H1 (cell line): ENCODE results near the gene CAMTA1. TPM values are rescaled to one million over a fixed set of nuclear protein-coding genes. Genes with fewer than 3 reads are reported as not detected.

Source experiments
- CTCF ChIA-PET: fragments of 300-600 bp; sonication (Branson Sonifier 250); formaldehyde crosslinking; loops from one replicate; lab custom pipeline; 2021; ENCODE audit not compliant: partially characterized antibody; lab: Charles Lee
- POLR2A ChIA-PET: fragments of 300-600 bp; sonication (Branson Sonifier 250); formaldehyde crosslinking; loops from one replicate; lab custom pipeline; 2021; ENCODE audit warnings: inconsistent platforms; ENCODE audit not compliant: partially characterized antibody; lab: Charles Lee
- DNase-seq, 2 experiments: peaks; one replicate each; pipeline versions ENCODE4 v3.0.0 to v3.0.0-alpha.2; 2010 to 2022; ENCODE audit warnings: low spot score in 2 of 2, low read depth in 1 of 2, mixed read lengths in 1 of 2
- FAIRE-seq: peaks from 2 replicates; lab custom pipeline; 2011; peaks lifted over from hg19 to GRCh38; lab: Jason Lieb, UNC
- H2AFZ ChIP-seq: 2 replicates; pipeline ENCODE4 v1.8.1; 2012; ENCODE audit warnings: low read length, inconsistent platforms
- H2AK5ac ChIP-seq: 2 replicates; pipeline ENCODE4 v1.6.1; 2013; ENCODE audit warnings: low read depth, low read length
- H2BK120ac ChIP-seq: replicated peaks from 2 replicates; pipeline ENCODE3; 2013; ENCODE audit warnings: low read depth, low read length, inconsistent platforms
- H2BK12ac ChIP-seq: 2 replicates; pipeline ENCODE4 v1.6.1; 2013; ENCODE audit warnings: low read depth, low read length
- H2BK15ac ChIP-seq: 2 replicates; pipeline ENCODE4 v1.6.1; 2013; ENCODE audit warnings: low read length
- H2BK20ac ChIP-seq: 2 replicates; pipeline ENCODE4 v1.6.1; 2013; ENCODE audit warnings: low read length
- H2BK5ac ChIP-seq: 2 replicates; pipeline ENCODE4 v1.6.1; 2013; ENCODE audit warnings: low read depth, low read length
- H3K14ac ChIP-seq: 2 replicates; pipeline ENCODE4 v1.6.1; 2013; ENCODE audit warnings: inconsistent platforms; ENCODE audit not compliant: insufficient read length
- H3K18ac ChIP-seq: 2 replicates; pipeline ENCODE4 v1.6.1; 2013; ENCODE audit warnings: low read length; ENCODE audit errors: extremely low read depth
- H3K23ac ChIP-seq: 2 replicates; pipeline ENCODE4 v1.6.1; 2013; ENCODE audit warnings: inconsistent platforms; ENCODE audit not compliant: insufficient read length
- H3K23me2 ChIP-seq: 2 replicates; pipeline ENCODE4 v1.6.1; 2013; ENCODE audit warnings: low read depth, low read length
- H3K27ac ChIP-seq: 2 replicates; pipeline ENCODE4 v1.6.1; 2011; ENCODE audit warnings: low read depth, low read length, inconsistent platforms
- H3K27me3 ChIP-seq, 4 experiments: replicated peaks in 1 of 4; 1 replicate in 1 of 4; 2 replicates in 3 of 4; pipeline versions ENCODE4 v1.6.1 to v1.8.1; 2011 to 2013; ENCODE audit warnings: low read length in 3 of 4, mild to moderate bottlenecking in 3 of 4, inconsistent platforms in 2 of 4, mixed read lengths in 2 of 4, moderate library complexity in 1 of 4; ENCODE audit not compliant: control insufficient read depth in 3 of 4, insufficient read depth in 3 of 4; ENCODE audit errors: extremely low read depth in 1 of 4
- H3K36me3 ChIP-seq, 4 experiments: 2 replicates each; pipeline versions ENCODE4 v1.6.1 to v1.8.1; 2011 to 2013; ENCODE audit warnings: mild to moderate bottlenecking in 4 of 4, low read length in 3 of 4, moderate library complexity in 2 of 4, control low read depth in 1 of 4, inconsistent platforms in 1 of 4; ENCODE audit not compliant: insufficient read depth in 4 of 4, control insufficient read depth in 2 of 4
- H3K4ac ChIP-seq: replicated peaks from 2 replicates; pipeline ENCODE3; 2013; ENCODE audit warnings: low read length, low read depth, mixed read lengths, inconsistent platforms; ENCODE audit not compliant: insufficient read length
- H3K4me1 ChIP-seq, 4 experiments: replicated peaks in 1 of 4; 1 replicate in 1 of 4; 2 replicates in 3 of 4; pipeline versions ENCODE4 v1.6.1 to v1.8.1; 2011 to 2013; ENCODE audit warnings: low read length in 3 of 4, inconsistent platforms in 2 of 4, mixed read lengths in 1 of 4; ENCODE audit not compliant: insufficient read depth in 4 of 4, control insufficient read depth in 3 of 4
- H3K4me2 ChIP-seq, 2 experiments: 2 replicates each; pipeline versions ENCODE4 v1.6.1 to v1.8.1; 2011 to 2013; ENCODE audit warnings: low read depth in 2 of 2, low read length in 2 of 2, control low read depth in 1 of 2, inconsistent platforms in 1 of 2, mild to moderate bottlenecking in 1 of 2; ENCODE audit not compliant: insufficient read depth in 1 of 2
- H3K4me3 ChIP-seq, 4 experiments: fragments of 200-600, 300-600 bp in 1 of 4; sonication (generic), shearing (Covaris generic), sonication (Bioruptor Twin) in 1 of 4; 2 replicates each; pipeline versions ENCODE4 v1.5.1 to v1.8.1; 2011 to 2016; ENCODE audit warnings: low read length in 4 of 4, low read depth in 3 of 4, control low read depth in 2 of 4, inconsistent platforms in 2 of 4, mild to moderate bottlenecking in 2 of 4, mixed read lengths in 1 of 4, moderate library complexity in 1 of 4; ENCODE audit not compliant: insufficient read depth in 2 of 4; ENCODE audit errors: extremely low read depth in 1 of 4
- H3K56ac ChIP-seq: replicated peaks from 2 replicates; pipeline ENCODE3; 2013; ENCODE audit warnings: low read depth, mild to moderate bottlenecking, mixed read lengths, low read length, inconsistent platforms; ENCODE audit not compliant: insufficient read length
- H3K79me1 ChIP-seq: 2 replicates; pipeline ENCODE4 v1.6.1; 2013; ENCODE audit warnings: low read depth, low read length, control low read depth
- H3K79me2 ChIP-seq, 2 experiments: 2 replicates each; pipeline versions ENCODE4 v1.6.1 to v1.8.1; 2012 to 2013; ENCODE audit warnings: low read length in 2 of 2, mild to moderate bottlenecking in 2 of 2, inconsistent platforms in 1 of 2; ENCODE audit not compliant: insufficient read depth in 2 of 2, control insufficient read depth in 1 of 2
- H3K9ac ChIP-seq, 4 experiments: replicated peaks in 1 of 4; 1 replicate in 1 of 4; 2 replicates in 3 of 4; pipeline versions ENCODE4 v1.6.1 to v1.8.1; 2011 to 2013; ENCODE audit warnings: low read depth in 3 of 4, low read length in 3 of 4, control low read depth in 2 of 4, mild to moderate bottlenecking in 2 of 4, moderate library complexity in 2 of 4, inconsistent platforms in 1 of 4; ENCODE audit errors: extremely low read depth in 1 of 4
- H3K9me3 ChIP-seq, 2 experiments: 2 replicates each; pipeline versions ENCODE4 v1.6.1 to v1.8.1; 2012 to 2013; ENCODE audit warnings: mild to moderate bottlenecking in 2 of 2, moderate library complexity in 2 of 2, control low read depth in 1 of 2, inconsistent platforms in 1 of 2, low read depth in 1 of 2, low read length in 1 of 2, mixed read lengths in 1 of 2; ENCODE audit not compliant: insufficient read depth in 2 of 2
- H4K20me1 ChIP-seq, 2 experiments: replicated peaks in 1 of 2; 2 replicates each; pipeline versions ENCODE3 to v1.8.1; 2011 to 2013; ENCODE audit warnings: inconsistent platforms in 2 of 2, low read length in 2 of 2, mild to moderate bottlenecking in 1 of 2; ENCODE audit not compliant: insufficient read depth in 2 of 2, control insufficient read depth in 1 of 2
- H4K5ac ChIP-seq: 2 replicates; pipeline ENCODE4 v1.6.1; 2013; ENCODE audit warnings: low read length, low read depth, mixed read lengths, inconsistent platforms; ENCODE audit not compliant: insufficient read length
- H4K8ac ChIP-seq: 2 replicates; pipeline ENCODE4 v1.8.0; 2013; ENCODE audit warnings: mild to moderate bottlenecking, moderate library complexity, low read length, inconsistent platforms; ENCODE audit not compliant: insufficient read depth; ENCODE audit errors: extremely low read depth
- H4K91ac ChIP-seq: replicated peaks from 2 replicates; pipeline ENCODE3; 2013; ENCODE audit warnings: low read length, mixed read lengths, inconsistent platforms; ENCODE audit not compliant: insufficient read length
- CTBP2 ChIP-seq: IDR thresholded peaks from 2 replicates; pipeline ENCODE4 v1.7.0; 2011; ENCODE audit warnings: borderline replicate concordance, mild to moderate bottlenecking, moderate library complexity, mixed read lengths, low read length; ENCODE audit not compliant: insufficient read depth, insufficient read length
- EP300 ChIP-seq, 2 experiments: IDR thresholded peaks; 1 replicate in 1 of 2; 2 replicates in 1 of 2; pipeline ENCODE4 v1.6.1; 2011 to 2012; ENCODE audit warnings: low read depth in 2 of 2, low read length in 2 of 2, mild to moderate bottlenecking in 2 of 2, borderline replicate concordance in 1 of 2, inconsistent platforms in 1 of 2, moderate library complexity in 1 of 2
- MAFK ChIP-seq: IDR thresholded peaks from 2 replicates; pipeline ENCODE4 v1.6.1; 2012; ENCODE audit warnings: low read depth, mild to moderate bottlenecking, improper control_type of control experiment, low read length
- RFX5 ChIP-seq: IDR thresholded peaks from 2 replicates; pipeline ENCODE4 v1.6.1; 2011; ENCODE audit warnings: low read depth, low read length, improper control_type of control experiment, borderline replicate concordance
- SIX5 ChIP-seq: IDR thresholded peaks from 2 replicates; pipeline ENCODE4 v1.6.1; 2011; ENCODE audit warnings: mild to moderate bottlenecking, low read depth, low read length
- SP1 ChIP-seq: IDR thresholded peaks from 2 replicates; pipeline ENCODE4 v1.6.1; 2011; ENCODE audit warnings: low read depth, low read length
- SUZ12 ChIP-seq: fragments of 200-600 bp; sonication (generic); IDR thresholded peaks from 2 replicates; pipeline ENCODE4 v1.6.1; 2012; ENCODE audit warnings: mild to moderate bottlenecking, inconsistent platforms, low read length, moderate library complexity, mixed read lengths
- WGBS, 2 experiments: shearing (Covaris generic) in 1 of 2; methylation state at CpG; one replicate each; pipeline versions ENCODE4 v1.1.6 to v1.1.7; 2013 to 2015; ENCODE audit warnings: low lambda C conversion rate in 2 of 2, mixed read lengths in 2 of 2, inconsistent platforms in 1 of 2, low coverage in 1 of 2, missing lambda C conversion rate in 1 of 2; ENCODE audit not compliant: insufficient replicate concordance in 2 of 2, insufficient coverage in 1 of 2, insufficient read length in 1 of 2; ENCODE audit errors: extremely low coverage in 1 of 2, missing lambda C conversion rate in 1 of 2; 5-methylcytosine and 5-hydroxymethylcytosine counted together
- polyA plus RNA-seq, 7 experiments: library from polyadenylated mRNA; depleted of rRNA in 3 of 7; stranded (reverse) in 5 of 7; unstranded in 2 of 7; fragments of >200 nt in 5 of 7; fragments of 200-250 nt in 2 of 7; gene quantifications; 1 replicate in 5 of 7; 2 replicates in 1 of 7; 4 replicates in 1 of 7; pipeline versions ENCODE4 v1.2.1 to v1.2.3, GENCODE V29; 2011 to 2013; ENCODE audit warnings: missing spikeins in 2 of 7, mixed read lengths in 2 of 7
- total RNA-seq: library from RNA; stranded (reverse); fragmentation: NEBNext Ultra II Directional; extraction: Animal tissue kit (Norgen Biotek cat#: 25700); gene quantifications from 2 replicates; pipeline ENCODE4 v1.2.1, GENCODE V29; 2021
- TF ChIP-seq, protein P1 (sequence below): IDR thresholded peaks from 2 replicates; pipeline ENCODE4 v1.6.1; 2011; ENCODE audit warnings: low read depth, mild to moderate bottlenecking, low read length; ENCODE audit not compliant: insufficient read depth

The CAMTA1 gene
- total and polyA plus RNA-seq, 2 of the 8 experiments (the other 6 are each of a cell fraction or from before 2014, with no cell fraction given), result 65.0 to 119 TPM

- no peak overlapping the region for H3K9ac ChIP-seq
- TF ChIP-seq MAFK (no peak), EP300 (IDR thresholded peaks at IDR 0.05; ENCODE audit: borderline replicate concordance in 1 of 2, low read depth in 2 of 2, low read length in 2 of 2) (no peak), SIX5 (no peak), SP1 (no peak), RFX5 (no peak), CTBP2 (no peak), SUZ12 (no peak)
- TF ChIP-seq, protein P1, sequence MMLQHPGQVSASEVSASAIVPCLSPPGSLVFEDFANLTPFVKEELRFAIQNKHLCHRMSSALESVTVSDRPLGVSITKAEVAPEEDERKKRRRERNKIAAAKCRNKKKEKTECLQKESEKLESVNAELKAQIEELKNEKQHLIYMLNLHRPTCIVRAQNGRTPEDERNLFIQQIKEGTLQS, result no peak
Observed at GRCh38 chr1:7478142-7478790, 693.0 kb downstream of the CAMTA1 start.

More at GRCh38 chr1:7478142-7478790, 693.0 kb downstream of the CAMTA1 start:
- Histone ChIP-seq H2BK120ac (no peak overlapping the region), H2AK5ac (no peak overlapping the region), H3K56ac (no peak overlapping the region), H3K36me3 (no peaks in the 10 kb centered on the region), H2BK12ac (0 out of 2 replicates have a peak overlapping the region, but pooled peaks have one; percentile 17), H4K91ac (no peak overlapping the region), H3K23ac (no peak overlapping the region), H3K27ac (no peak overlapping the region), H3K27me3 (no peaks in the 10 kb centered on the region), H2AFZ (no peak overlapping the region), H4K20me1 (peaks cover 0 to 5% of the 10 kb centered on the region in 2 experiments), H4K5ac (no peak overlapping the region), H2BK20ac (no peak overlapping the region), H2BK15ac (no peak overlapping the region), H3K18ac (no peak overlapping the region; the same call in 1 of the 2 replicates), H3K4me2 (no peak overlapping the region), H2BK5ac (no peak overlapping the region), H4K8ac (peak overlapping the region; percentile 8; the same call in 1 of the 2 replicates), H3K4ac (no peak overlapping the region), H3K9me3 (no peaks in the 10 kb centered on the region), H3K4me3 (no peak overlapping the region), H3K23me2 (peaks cover 6% of the 10 kb centered on the region; the same call in 1 of the 2 replicates), H3K14ac (no peak overlapping the region), H3K4me1 (peaks cover 0 to 4% (median 0%) of the 10 kb centered on the region in 4 experiments; a peak in 3 of 7 replicates), H3K79me2 (no peaks in the 10 kb centered on the region), H3K79me1 (no peaks in the 10 kb centered on the region)
- no peak for DNase-seq
- CTCF ChIA-PET, result interaction anchor here (1.2 to 10.0 kb wide), 5 partner anchors 8 to 253 kb away, joined by 3 to 78 read pairs (median 4); no protein-coding TSS in a partner anchor
- no peak for FAIRE-seq
- POLR2A ChIA-PET, result no interaction called here
- WGBS, 2 experiments, result 84% methylated on average over 13 of the region's 13 CpGs; no CpG with 5 or more reads in 1 of the 2 experiments
